Muscle of leg (tissue), 16 donors: Measurements from ENCODE around the gene TLR5. TPM values are rescaled to one million over a fixed set of nuclear protein-coding genes. Genes with fewer than 3 reads are reported as not detected.

Experiments
- DNase-seq: peaks from one replicate; pipeline ENCODE4 v3.0.0; 2013
- H3K27ac ChIP-seq: one replicate; pipeline ENCODE4 v1.5.1; 2013; ENCODE audit warnings: mild to moderate bottlenecking, low read length, control low read depth
- H3K27me3 ChIP-seq: one replicate; pipeline ENCODE4 v1.6.1; 2013; ENCODE audit warnings: low read length; ENCODE audit not compliant: control insufficient read depth, insufficient read depth
- H3K36me3 ChIP-seq: one replicate; pipeline ENCODE4 v1.6.1; 2013; ENCODE audit warnings: low read length; ENCODE audit not compliant: control insufficient read depth, insufficient read depth
- H3K4me1 ChIP-seq: one replicate; pipeline ENCODE4 v1.6.1; 2013; ENCODE audit warnings: low read length; ENCODE audit not compliant: control insufficient read depth, insufficient read depth
- H3K4me3 ChIP-seq: one replicate; pipeline ENCODE4 v1.5.1; 2013; ENCODE audit warnings: low read length, control low read depth
- H3K9me3 ChIP-seq: replicated peaks from 2 replicates; pipeline ENCODE4 v1.6.1; 2013; ENCODE audit warnings: low read depth, low read length; ENCODE audit not compliant: control insufficient read depth
- WGBS: methylation state at CpG from one replicate; pipeline ENCODE4 v1.1.5; 2013; ENCODE audit warnings: missing lambda C conversion rate; ENCODE audit not compliant: insufficient coverage; 5-methylcytosine and 5-hydroxymethylcytosine counted together
- long read RNA-seq, 11 donors: transcript quantifications; one replicate each; lab custom pipeline, GENCODE V29; 2026
- polyA plus RNA-seq, 8 donors: library from polyadenylated mRNA; unstranded; fragments of 120-200 nt; gene quantifications; one replicate each; pipeline versions ENCODE4 v1.2.1 to v1.2.3, GENCODE V29; 2013; ENCODE audit warnings: inconsistent platforms in 1 of 8, low replicate concordance in 1 of 8; ENCODE audit not compliant: insufficient read length in 8 of 8, insufficient read depth in 1 of 8
- total RNA-seq: library from RNA; stranded (reverse); fragments of 120-200 nt; gene quantifications from one replicate; pipeline ENCODE4 v1.2.4, GENCODE V29; 2013

TLR5 gene
- total RNA-seq: 3.8 TPM
- 1 to 10 TPM; 3.1 to 4.9 (median 3.9) TPM for polyA plus RNA-seq
- long read RNA-seq, donor 1: 0 reads
- long read RNA-seq, donor 2: 0 reads
- long read RNA-seq, donor 3, partial matches to known transcripts: 0 of 1 reads
- long read RNA-seq, donor 3, other reads (novel, unspliced or antisense): 0 of 1 reads
- long read RNA-seq, donor 4: 0 reads
- long read RNA-seq, donor 5: 0 reads
- long read RNA-seq, donor 6: 0 reads
- long read RNA-seq, donor 7: 0 reads
- long read RNA-seq, donor 8: 0 reads
- long read RNA-seq, donor 9: 0 reads
- long read RNA-seq, donor 10, full-length matches to known transcripts: 1 of 1 reads
- long read RNA-seq, donor 10, partial matches to known transcripts: 0 of 1 reads
- long read RNA-seq, donor 10, other reads (novel, unspliced or antisense): 0 of 1 reads
- long read RNA-seq, donor 11: 0 reads

GRCh38 chr1:223142795-223143536 lies at the start of gene TLR5:
TLR5 (minus strand) TSS chr1:223143248; CDS start chr1:223113031, 30,217 bp downstream.
- WGBS: 4% methylated on average over 55 of the region's 63 CpGs
- peak; percentile 90 for DNase-seq
- H3K4me3 ChIP-seq: peak within 1 kb of the TSS; percentile 48

DNA sequence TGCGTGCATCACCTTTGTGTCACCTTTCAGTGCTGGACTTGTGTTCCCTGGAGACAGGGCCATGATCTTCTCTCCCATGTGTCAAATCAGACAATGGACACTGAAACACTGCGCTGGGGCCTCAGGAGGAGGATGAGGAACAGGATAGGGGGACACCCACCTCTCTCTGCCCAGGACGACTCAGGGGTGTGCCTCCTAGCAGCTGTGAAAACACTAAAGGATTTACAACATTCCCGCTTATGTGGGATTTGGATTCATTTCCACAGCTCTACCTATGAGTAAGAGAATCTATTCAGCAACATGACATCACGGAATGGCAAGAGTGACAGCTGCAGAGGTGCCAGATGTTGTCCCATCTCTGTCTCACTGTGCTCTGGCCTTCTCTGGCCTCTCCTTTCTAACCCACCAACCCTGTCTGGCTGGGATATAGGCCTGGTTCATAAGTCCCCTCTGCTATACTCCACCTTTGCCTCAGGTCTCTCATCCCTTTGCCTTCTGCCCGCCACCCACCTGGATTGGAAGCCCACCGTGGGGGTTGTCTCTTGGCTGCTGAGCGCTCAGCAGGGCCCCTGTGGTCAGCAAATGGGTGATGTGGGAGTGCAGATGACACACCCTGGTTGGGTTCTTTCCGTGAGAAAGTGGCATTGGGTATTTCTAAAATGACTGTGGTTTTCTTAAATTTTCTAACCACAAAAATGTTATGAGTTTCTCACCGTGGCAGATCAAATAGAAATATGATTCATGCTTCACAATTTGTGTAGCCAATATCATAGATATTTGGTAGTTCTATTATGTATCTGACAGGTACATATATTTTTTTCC lies 47.1 kb upstream of the TLR5 start:
- Histone ChIP-seq H3K4me3 (no peak overlapping the region), H3K27ac (no peak overlapping the region), H3K9me3 (no peaks in the 10 kb centered on the region), H3K36me3 (no peaks in the 10 kb centered on the region), H3K27me3 (no peaks in the 10 kb centered on the region), H3K4me1 (no peaks in the 10 kb centered on the region)
- WGBS: 69% methylated on average over 3 of the region's 10 CpGs
- no peak for DNase-seq

More at GRCh38 chr1:223142795-223143536, at the start of gene TLR5:
- Histone ChIP-seq H3K27me3 (no peaks in the 10 kb centered on the region), H3K4me1 (peaks cover 40% of the 10 kb centered on the region), H3K9me3 (no peaks in the 10 kb centered on the region), H3K27ac (peak within 1 kb of the TSS; percentile 88), H3K36me3 (no peaks in the 10 kb centered on the region)

DNA sequence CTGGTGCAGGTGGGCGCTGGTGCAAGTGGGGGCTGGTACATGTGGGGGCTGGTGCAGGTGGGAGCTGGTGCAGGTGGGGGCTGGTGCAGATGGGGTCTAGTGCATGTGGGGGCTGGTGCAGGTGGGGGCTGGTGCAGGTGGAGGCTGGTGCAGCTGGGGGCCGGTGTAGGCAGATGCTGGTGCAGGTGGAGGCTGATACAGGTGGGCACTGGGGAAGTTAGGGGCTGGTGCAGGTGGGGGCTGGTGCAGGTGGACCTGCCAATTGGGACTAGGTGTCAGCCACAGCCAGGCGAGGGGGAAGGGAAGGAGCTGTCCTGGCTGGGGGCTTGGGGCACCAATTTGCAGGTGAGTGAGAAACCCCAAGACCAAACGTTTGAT lies 46.5 kb upstream of the TLR5 start:
- H3K4me3 ChIP-seq: no peak overlapping the region
- H3K4me1 ChIP-seq: no peaks in the 10 kb centered on the region
- no peak for DNase-seq
- 62% methylated on average over 3 of the region's 4 CpGs for WGBS
- no peaks in the 10 kb centered on the region for H3K36me3 ChIP-seq
- H3K27ac ChIP-seq: no peak overlapping the region
- no peaks in the 10 kb centered on the region for H3K9me3 ChIP-seq
- H3K27me3 ChIP-seq: no peaks in the 10 kb centered on the region

DNA sequence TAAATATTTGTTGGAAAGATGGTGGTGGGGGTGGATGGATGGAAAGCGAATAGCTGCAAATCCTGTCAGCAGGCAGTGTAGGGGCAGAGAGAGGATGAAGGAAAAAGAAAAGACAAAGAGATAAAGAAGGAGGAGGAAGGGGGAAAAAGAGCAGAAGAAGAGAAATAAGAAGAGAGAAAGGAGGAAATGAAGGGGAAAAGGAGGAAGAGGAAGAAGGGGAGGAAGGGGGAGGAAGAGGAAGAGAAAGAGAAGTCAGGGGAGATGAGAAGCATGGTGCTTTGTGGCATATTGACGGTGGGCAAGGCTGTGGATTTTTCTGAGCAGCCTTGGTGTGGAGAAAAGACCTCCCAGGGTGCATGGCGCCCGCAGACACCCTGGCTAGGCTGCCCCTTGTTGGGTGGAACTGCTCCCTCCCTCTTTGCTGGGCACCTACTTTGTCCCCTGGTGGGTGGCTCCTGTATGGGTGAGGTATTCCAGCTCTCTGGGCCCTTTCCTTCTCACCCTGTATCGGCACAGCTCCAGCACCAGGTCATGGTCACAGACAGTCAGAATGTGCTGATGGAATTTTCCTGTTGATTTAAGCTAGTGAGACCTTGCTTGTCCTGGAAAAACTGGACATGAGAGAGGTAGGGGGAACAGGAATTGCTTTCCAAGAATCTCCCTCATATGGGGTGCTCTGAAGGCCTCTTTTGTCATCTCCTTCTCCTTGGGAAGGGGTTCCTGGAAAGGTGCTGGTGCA lies 45.7 kb upstream of the TLR5 start:
- no peak for DNase-seq
- Histone ChIP-seq H3K27me3 (no peaks in the 10 kb centered on the region), H3K9me3 (no peaks in the 10 kb centered on the region), H3K27ac (no peak overlapping the region), H3K4me1 (no peaks in the 10 kb centered on the region), H3K4me3 (no peak overlapping the region), H3K36me3 (no peaks in the 10 kb centered on the region)
- WGBS: 93% methylated on average over 2 of the region's 5 CpGs

DNA sequence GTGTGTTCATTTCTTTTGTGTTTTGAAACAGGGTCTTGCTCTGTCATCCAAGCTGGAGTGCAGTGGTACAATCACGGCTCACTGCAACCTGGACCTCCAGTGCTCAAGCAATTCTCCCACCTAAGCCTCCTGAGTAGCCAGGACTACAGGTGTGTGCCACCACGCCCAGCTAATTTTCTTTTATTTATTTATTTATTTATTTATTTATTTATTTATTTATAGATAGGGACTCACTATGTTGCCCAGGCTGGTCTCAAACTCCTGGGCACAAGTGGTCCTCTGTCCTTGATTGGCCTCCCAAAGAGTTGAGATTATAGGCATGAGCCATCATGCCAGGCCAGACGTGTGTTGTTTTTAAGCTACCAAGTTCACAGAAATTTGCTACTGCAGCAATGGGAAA lies 43.8 kb upstream of the TLR5 start:
- Histone ChIP-seq H3K9me3 (no peaks in the 10 kb centered on the region), H3K27me3 (no peaks in the 10 kb centered on the region), H3K27ac (no peak overlapping the region), H3K36me3 (no peaks in the 10 kb centered on the region), H3K4me1 (no peaks in the 10 kb centered on the region), H3K4me3 (no peak overlapping the region)
- no CpG with 5 or more reads among the region's 3 CpGs for WGBS
- no peak for DNase-seq

GRCh38 chr1:223183268-223183862 lies 40.3 kb upstream of the TLR5 start:
- 83% methylated on average over 1 of the region's 9 CpGs for WGBS
- Histone ChIP-seq H3K27me3 (no peaks in the 10 kb centered on the region), H3K4me3 (no peak overlapping the region), H3K9me3 (no peaks in the 10 kb centered on the region), H3K27ac (no peak overlapping the region), H3K4me1 (peaks cover 3% of the 10 kb centered on the region), H3K36me3 (no peaks in the 10 kb centered on the region)
- no peak for DNase-seq

- peak; percentile 77 for DNase-seq
- H3K36me3 ChIP-seq: no peaks in the 10 kb centered on the region
- no peaks in the 10 kb centered on the region for H3K9me3 ChIP-seq
- no peaks in the 10 kb centered on the region for H3K27me3 ChIP-seq
- peaks cover 4% of the 10 kb centered on the region for H3K4me1 ChIP-seq
- WGBS: no CpG with 5 or more reads among the region's 5 CpGs
- H3K4me3 ChIP-seq: no peak overlapping the region
- H3K27ac ChIP-seq: no peak overlapping the region
Measured at GRCh38 chr1:223180731-223181321, 37.8 kb upstream of the TLR5 start.

DNA sequence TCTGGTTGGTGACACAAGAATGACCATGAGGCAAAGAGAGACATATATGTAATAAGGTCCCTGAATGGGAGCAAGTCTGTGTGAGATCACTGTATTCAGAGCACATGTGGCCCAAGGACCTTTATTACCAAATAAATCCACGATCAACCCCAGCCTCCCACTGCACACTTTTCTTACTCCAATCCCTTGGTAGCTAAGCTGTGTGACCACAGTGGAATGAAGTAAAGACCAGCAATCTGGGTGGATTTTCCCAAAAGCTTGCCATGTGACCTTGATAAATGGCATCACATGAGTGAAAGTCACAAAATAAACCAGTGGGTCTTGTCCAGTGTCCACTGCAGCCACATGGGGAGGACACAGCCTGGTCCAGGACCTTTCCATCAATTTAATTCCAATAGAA lies 36.7 kb upstream of the TLR5 start:
- no peak overlapping the region for H3K4me3 ChIP-seq
- no peaks in the 10 kb centered on the region for H3K9me3 ChIP-seq
- no CpG with 5 or more reads among the region's 1 CpG for WGBS
- no peaks in the 10 kb centered on the region for H3K27me3 ChIP-seq
- no peak for DNase-seq
- no peaks in the 10 kb centered on the region for H3K36me3 ChIP-seq
- H3K27ac ChIP-seq: no peak overlapping the region
- peaks cover 4% of the 10 kb centered on the region for H3K4me1 ChIP-seq

GRCh38 chr1:223179280-223179679 lies 36.2 kb upstream of the TLR5 start:
- no peak for DNase-seq
- H3K27me3 ChIP-seq: no peaks in the 10 kb centered on the region
- H3K4me3 ChIP-seq: no peak overlapping the region
- 100% methylated on average over 1 of the region's 3 CpGs for WGBS
- H3K9me3 ChIP-seq: no peaks in the 10 kb centered on the region
- no peaks in the 10 kb centered on the region for H3K36me3 ChIP-seq
- peaks cover 4% of the 10 kb centered on the region for H3K4me1 ChIP-seq
- H3K27ac ChIP-seq: no peak overlapping the region
